ENCODE data around the gene RTN4.

The RTN4 gene

DNA sequence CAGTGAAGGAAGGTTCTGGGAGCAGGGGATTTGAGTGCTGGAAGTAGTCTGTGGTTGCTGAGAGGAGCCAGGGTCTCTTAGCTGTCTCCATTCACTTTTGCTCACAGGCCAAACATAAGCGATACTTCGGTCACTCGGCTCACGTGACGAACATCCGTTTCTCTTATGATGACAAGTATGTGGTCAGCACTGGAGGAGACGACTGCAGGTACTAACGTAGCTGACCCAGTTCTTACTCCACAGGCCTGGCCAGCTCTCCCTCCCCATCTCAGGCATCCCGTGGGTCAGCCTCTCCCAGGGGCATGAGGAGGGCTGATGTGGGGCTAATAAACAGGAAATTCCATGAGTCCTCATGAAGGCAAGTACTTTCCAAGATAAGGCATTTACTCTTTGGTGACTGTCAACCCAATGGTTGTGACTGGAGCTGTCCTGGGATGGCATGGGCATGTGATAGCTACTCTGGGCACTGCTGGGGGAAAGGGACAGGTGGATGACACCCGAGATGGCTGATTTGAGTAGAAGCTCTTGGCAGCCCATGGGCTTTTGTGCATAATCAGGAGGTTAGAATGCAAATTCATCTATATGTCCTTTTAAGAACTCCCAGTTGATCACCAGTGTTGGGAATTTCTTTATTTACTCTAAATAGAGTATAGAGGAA is 81.6 kb downstream of the RTN4 start:
- no peak for DNase-seq

- no peak for DNase-seq
These were observed 82.4 kb downstream of the RTN4 start for GRCh38 chr2:54967759-54968365.

DNA sequence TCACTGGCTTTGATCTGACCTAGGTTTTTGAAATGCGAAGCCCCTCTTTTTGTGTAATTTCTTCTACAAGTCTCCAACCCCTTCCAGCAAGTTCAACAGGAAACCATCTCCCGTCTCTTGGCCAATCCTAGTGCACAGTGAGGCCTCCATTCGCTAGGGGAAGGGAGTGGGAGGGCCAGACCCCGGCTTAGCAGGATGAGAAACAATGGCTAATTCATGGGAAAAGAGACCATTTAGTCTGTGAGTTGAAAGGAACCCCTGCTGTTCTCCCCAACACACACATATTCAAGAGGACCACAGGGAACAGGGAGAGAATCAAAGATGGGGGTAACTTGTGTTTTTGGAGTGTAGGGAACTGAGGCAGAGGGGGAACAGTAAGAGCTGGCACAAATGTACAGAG is 83.0 kb downstream of the RTN4 start:
- no peak for DNase-seq

DNA sequence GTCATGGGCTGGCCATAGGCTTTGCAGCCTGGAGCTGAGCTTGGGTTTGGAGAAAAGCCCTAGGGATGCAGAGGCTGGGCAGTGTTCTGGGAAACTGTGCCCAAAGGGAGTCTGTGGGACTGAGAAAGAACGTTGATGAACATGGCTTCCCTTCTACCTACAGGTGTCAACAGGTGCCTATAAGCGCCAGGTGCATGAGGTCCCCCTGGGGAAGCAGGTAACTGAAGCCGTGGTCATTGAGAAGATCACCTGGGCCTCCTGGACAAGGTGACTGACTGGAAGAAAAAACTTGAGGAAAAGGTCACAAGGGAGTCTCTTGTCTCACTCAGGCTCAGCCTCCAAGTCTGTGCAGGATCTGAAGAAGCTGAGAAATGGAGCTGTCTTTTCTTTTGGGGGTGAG is 83.4 kb downstream of the RTN4 start:
- DNase-seq: no peak

DNA sequence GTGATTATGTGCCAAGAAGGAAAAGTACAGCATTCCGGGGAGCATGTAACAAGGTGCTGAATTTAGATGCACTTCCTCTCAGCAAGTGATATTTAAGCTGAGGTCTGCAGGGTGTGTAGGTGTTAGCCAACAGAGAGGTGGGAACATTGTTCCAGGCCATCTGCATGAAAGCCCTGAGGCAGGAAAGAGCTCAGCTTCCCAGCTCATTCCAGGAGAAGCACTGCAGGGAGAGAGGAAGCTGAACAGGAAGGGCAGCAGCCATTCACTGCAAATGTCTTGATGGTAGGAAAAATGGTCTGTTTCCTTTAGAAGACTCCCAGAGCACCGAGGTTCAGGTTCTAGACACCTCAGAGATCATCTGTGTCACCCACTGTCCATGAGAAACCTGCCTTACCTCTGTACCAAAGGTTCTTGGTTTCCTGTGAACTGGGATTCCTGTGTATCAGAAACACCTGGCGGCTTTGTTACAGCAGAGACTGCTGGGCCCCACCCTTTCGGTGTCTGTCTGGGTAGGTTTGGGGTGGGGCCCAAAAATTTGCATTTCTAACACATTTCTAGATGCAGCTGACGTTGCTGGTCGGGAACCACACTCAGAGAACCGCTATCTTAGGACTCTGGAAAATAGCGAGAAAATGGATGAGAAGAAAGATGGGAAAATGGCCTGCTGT is 84.0 kb downstream of the RTN4 start:
- DNase-seq: no peak

GRCh38 chr2:54965425-54965824 is 84.8 kb downstream of the RTN4 start:
- no peak for DNase-seq

GRCh38 chr2:54964816-54965215 is 85.4 kb downstream of the RTN4 start:
- no peak for DNase-seq

DNA sequence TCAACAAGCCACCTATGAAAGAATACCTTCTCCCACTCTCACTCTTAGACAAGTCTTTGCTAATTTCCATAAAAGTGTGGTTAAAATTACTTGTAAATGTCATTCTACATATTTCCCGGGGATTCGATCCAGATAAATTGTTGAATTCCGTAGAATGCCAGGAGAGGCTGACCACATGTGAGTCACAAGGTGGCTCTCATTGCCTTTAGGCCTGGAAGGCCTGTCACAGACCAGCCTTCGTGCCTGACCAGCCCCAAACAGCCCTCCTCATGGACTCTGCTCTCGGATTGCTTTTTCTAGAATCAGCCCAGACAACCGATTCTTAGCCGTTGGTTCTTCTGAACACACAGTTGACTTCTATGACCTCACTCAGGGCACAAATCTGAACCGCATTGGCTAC is 86.0 kb downstream of the RTN4 start:
- DNase-seq: no peak

DNA sequence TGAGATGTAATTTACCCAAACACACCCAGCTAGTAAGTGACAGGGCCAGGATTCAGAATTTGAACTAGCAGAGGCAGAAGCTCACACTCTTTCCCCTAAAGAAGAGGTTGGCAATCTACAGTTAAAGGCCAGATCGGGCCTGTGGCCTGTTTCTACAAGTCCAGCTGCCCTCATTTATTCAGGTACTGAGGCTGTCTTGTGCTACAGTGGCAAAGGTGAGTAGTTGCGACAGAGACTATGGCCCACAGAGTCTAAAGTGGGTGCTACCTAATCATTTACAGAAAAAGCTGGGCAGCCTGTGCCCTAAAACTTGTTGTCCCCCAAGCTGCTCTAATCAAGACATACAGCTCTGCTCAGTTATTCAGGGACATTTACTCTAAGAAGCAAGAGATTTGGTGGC is 86.8 kb downstream of the RTN4 start:
- no peak for DNase-seq

DNA sequence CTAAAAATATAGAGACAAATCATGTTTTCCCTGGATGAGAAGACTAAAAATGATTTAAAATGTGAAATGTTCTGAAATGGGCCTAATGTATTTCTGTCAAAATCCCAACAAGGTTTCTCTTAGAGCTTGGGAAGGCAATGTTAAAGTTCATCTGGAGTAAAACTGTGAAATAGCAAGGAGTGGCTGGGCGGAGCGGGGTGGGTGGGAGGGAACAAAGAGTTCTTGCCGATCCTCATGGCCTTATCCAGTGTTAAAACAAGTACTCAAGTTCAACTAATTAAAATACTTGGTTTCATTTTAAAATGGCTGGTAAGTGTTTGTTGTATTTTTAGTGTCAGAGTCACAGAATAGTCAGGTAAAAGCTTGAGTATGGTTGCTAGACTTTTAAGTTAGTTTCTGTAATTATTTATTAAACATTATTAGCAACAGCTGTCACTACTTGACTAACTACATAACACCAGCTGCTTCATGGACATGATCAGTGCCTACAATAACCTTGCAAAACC is 87.3 kb downstream of the RTN4 start:
- no peak for DNase-seq

DNA sequence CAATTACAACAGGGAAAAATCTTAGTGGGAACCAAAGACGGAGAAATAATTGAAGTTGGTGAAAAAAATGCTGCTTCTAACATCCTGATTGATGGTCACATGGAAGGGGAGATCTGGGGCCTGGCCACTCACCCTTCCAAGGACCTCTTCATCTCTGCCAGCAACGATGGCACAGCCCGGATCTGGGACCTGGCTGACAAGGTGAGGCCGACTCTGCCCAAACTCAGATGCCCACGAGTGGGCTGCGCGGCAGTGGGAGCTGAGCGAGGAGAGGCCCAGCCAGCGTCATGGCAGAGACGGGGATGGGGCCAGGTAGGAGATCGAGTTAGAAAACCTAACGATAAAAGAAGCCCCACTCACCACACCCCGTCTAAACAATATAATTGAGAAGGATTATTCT is 87.7 kb downstream of the RTN4 start:
- DNase-seq: no peak

DNA sequence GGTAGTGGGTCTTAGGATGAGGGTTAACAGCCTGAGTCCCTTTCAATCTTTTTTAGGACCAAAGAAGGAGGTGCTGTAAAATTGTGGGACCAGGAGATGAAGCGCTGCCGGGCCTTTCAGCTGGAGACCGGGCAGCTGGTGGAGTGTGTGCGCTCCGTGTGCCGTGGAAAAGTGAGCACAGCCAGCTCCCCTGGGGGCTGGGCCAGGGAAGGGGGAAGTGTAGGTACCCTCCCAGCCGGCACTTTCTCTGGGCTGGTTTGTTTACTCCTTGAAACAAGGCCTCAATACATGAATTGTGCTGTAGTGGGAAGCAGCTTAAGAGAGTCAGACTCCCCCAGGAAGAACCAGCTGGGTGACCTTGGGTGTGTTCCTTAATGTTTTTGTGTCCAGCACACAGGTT is 90.1 kb downstream of the RTN4 start:
- no peak for DNase-seq

DNA sequence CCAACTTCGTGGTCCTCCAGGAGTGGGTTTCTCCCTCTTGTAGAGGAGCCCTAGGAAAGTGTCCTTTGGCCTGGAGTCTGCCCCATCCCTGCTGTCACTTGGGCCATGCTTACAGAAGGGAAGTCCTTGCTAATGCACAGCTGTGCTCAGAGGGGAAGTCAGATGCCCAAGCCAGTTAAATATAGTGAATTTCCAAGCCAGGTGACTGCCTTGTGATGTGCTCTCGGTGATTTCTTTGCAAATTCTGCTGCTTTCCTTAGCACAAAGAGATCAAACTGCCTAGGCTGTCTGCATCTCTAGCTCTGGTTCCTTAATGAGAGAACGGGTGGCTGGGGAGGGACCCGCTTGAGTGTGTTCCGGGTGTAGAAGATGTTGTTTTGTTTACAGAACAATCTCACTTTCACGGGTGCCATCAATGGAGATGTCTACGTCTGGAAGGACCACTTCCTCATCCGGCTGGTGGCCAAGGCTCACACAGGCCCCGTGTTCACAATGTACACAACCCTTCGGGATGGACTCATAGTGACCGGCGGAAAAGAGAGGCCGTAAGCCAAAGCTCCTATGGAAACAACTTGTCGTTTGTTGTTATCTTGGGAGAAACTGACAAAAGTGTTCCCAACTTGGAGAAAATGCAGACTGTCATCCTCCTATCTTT is 91.4 kb downstream of the RTN4 start:
- no peak for DNase-seq

DNA sequence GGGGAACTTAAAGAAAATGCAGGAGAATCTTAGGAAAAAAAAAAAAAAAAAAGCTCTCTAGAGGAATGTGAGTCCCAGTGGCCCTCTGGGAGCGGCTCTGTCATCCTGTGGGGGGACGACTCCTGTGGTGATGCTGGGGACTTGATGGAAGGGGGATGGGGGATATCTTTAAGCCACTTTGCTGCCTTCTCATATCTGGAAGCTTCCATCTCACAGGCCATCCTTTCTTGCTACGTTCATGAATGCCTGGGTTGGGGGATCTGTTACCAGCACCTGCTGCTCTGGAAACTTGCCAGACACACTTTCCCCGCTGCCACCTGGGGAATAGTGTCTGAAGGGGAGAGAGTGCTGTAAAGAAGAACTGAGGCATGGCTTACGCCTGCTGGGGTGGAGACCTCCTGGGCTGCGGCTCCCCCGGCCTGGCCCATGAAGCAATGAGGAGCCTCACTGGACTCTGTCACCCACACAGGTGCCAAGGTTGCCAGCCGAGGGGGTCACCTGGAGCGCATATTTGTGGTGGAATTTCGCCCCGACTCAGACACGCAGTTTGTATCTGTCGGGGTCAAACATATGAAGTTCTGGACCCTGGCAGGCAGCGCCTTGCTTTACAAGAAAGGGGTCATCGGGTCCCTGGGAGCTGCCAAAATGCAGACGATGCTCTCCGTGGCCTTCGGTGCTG is 92.8 kb downstream of the RTN4 start:
- DNase-seq: no peak

DNA sequence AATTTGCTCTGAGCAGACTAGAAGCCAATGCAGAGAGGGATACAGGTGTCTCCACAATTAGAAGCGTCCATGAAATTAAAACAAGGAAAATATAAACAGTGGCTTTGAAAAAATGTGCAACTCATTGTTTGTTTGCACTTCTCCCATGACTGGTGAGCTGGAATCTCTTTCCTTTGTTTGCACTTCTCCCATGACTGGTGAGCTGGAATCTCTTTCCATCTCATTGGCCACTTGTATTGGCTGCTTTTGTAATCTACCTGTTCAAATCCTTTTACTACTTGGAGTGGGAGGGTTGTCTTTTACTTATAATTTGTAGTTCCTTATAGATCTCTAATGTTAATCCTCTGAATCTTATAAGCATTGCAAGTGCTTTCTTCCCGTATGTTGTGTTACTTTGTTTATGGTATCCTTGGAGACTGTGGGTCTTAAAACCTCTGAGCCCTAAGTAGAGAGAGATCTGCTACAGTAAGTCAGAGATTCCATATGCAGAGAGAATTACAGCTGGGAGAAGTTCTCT is 94.1 kb downstream of the RTN4 start:
- DNase-seq: no peak

DNA sequence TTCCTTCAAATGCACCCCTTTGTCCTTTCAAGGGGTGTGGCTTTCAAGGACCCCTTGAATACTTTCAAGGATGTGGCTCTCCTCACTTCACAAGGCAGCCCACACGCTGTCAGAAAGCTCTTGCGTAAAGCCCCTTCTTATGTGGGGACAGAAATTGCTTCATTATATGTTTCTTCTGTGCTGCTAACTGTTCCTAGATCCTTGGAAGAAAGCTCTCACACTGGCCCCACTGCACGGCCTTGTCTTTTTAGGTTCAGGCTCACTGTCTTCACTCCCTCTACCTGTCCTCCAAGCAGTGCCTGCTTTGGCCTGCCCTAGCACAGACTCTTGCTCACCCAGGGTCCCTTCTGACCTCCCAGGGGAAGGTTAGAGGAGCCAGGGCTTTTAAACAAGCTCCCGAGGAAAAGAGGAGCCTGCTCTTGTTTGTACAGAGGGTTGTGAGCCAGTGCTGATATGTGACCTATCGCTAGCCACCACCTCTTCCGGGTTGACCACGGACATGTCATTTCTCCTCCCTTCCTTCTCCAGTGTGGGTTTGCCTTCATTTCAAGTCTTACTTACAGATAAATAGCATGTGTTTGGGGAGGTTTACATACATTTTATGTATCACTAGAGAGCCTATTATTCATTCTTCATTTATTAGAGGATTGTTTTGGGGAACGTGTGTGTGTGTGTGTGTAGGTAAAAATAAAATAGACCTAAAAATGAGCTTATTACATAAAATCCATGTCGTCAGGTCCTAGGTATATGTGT is 94.7 kb downstream of the RTN4 start:
- no peak for DNase-seq

DNA sequence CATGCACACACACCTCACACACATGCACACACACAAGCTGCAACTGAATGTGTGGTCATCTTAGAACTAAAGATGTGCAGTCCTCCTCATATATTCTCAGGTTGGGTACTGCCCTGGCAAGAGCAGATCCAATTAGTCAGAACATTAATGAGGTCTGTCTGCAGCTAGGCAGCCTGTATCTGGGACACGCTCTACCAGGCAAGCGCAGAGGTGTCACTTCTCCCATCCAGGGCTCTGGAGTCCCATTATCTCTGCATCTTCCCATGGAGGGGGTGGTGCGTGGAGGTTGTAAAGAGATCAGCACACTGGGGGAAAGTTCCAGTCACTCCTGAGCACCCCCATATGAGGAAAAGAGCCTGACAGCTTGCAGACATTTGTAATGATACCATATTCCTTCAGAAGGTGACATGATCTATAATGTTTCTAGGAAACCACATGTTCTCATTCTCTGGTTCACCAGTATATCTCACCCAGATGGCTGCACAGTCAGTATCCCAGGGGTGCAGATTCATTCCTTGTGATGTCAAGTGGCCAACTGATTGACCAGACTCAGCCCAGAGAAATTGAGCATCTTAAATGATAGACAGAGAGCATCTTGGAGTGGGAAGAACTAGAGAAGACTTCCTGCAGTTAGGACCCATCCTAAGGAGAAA is 95.4 kb downstream of the RTN4 start:
- no peak for DNase-seq

- DNase-seq: no peak
These were observed 96.1 kb downstream of the RTN4 start for GRCh38 chr2:54954158-54954557.

- DNase-seq: no peak
These were observed 97.2 kb downstream of the RTN4 start for GRCh38 chr2:54952978-54953456.

DNA sequence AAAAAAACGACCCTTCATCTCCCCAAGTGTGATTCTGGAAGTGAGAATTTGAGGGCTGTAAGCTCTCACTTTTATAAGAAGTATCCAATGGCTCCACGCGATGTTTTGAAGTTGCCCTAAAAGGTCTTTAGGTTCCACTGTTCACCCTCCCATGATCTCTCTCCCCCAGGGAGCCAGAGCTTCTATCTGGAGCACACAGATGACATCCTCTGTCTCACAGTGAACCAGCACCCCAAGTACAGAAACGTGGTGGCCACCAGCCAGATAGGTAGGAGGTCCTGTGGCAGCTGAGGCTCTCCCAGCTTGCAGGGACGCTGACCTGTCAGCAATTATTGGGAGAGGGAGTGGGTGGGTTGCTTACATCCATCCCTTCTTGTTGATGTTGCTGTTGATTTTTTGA is 97.8 kb downstream of the RTN4 start:
- no peak for DNase-seq

GRCh38 chr2:54950811-54951210 is 99.4 kb downstream of the RTN4 start:
- DNase-seq: no peak

DNA sequence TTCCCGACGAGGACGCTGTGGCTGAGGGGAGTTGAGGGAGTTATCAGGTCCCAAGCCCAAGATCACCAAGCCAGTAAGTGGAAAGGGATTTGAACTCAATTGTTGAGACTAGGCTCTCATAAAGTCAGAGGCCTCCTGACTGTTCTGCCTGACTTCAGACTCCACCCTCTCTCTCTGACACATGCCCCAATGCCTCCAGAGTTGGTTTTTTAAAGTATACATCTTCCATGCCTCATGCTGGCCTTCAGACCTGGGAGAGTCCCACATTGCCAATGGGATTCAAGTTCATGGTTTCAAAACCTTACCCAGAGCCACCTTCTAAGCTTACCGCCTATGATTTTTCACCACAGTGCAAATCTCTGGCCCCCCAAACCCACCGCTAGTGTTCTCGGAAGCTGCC is 100.8 kb downstream of the RTN4 start:
- DNase-seq: no peak

Measured in activated CD4-positive, CD25-positive, alpha-beta regulatory T cell (primary cell).